Measurements from ENCODE around the gene TSPEAR.

The TSPEAR gene

GRCh38 chr21:44656868-44657267 is 54.5 kb downstream of the TSPEAR start:
- TF ChIP-seq, protein P1, sequence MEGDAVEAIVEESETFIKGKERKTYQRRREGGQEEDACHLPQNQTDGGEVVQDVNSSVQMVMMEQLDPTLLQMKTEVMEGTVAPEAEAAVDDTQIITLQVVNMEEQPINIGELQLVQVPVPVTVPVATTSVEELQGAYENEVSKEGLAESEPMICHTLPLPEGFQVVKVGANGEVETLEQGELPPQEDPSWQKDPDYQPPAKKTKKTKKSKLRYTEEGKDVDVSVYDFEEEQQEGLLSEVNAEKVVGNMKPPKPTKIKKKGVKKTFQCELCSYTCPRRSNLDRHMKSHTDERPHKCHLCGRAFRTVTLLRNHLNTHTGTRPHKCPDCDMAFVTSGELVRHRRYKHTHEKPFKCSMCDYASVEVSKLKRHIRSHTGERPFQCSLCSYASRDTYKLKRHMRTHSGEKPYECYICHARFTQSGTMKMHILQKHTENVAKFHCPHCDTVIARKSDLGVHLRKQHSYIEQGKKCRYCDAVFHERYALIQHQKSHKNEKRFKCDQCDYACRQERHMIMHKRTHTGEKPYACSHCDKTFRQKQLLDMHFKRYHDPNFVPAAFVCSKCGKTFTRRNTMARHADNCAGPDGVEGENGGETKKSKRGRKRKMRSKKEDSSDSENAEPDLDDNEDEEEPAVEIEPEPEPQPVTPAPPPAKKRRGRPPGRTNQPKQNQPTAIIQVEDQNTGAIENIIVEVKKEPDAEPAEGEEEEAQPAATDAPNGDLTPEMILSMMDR (IDR thresholded peaks at IDR 0.05; ENCODE audit: extremely low read depth, insufficient read depth, missing control alignments): no peak
- in situ Hi-C loops (cut with MboI; ENCODE audit: low pct_unique_long_range_greater_than_20kb, low sequenced_read_pairs, unreplicated experiment): no loop called here
- no peak for DNase-seq (ENCODE audit: low spot score)

- in situ Hi-C loops (cut with MboI; ENCODE audit: low pct_unique_long_range_greater_than_20kb, low sequenced_read_pairs, unreplicated experiment): no loop called here
- TF ChIP-seq, protein P1 (IDR thresholded peaks at IDR 0.05; ENCODE audit: extremely low read depth, insufficient read depth, missing control alignments): no peak
- DNase-seq (ENCODE audit: low spot score): no peak
Observed at GRCh38 chr21:44654576-44655175, 56.7 kb downstream of the TSPEAR start, which contains the start of gene KRTAP12-4. KRTAP12-4 (minus strand) TSS chr21:44654659; CDS start chr21:44654614, 45 bp downstream.

DNA sequence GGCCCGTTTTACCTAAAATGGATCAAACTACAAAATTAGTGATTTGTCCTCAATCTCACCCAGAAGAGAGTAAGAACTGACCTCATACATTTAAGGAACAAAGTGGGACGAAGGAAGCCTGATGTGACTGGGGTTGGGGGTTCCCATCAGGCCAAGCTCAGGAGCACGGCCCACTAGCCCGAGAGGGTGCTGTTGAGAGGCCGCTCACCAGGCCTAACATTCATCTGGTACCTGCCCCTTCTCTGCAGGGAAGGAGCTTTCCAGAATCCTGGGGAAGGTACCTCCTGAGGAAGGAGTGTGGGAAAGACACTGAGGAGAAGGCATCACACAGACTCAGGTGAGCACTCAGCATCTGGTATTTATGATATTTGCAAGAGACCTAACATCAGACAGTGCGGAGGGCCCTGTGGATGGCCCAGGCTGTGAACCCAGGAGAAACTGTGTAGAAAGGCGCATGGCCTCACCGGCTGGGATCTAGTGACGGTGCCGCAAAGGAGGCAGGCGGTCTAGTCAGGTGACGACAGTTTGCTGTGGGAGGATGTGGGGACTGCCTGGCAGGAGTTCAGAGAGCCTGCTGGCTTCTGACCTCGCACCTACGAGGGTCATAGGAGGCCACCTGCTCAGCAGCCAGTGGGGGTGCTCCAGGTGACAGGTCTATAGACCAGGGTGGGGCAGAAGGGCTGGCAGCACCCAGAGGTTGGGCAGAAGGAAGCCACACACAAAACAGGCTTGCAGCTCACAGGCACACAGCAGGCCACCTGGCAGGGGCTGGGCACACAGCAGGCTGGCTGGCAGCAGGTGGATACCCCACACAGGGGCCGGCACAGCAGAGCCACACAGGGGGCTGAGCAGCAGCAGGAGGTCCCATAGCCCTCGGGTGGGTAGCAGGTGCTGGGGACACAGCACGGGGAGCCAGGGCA is 57.5 kb downstream of the TSPEAR start:
- DNase-seq (ENCODE audit: low spot score): no peak
- in situ Hi-C loops (cut with MboI; ENCODE audit: low pct_unique_long_range_greater_than_20kb, low sequenced_read_pairs, unreplicated experiment): no loop called here
- TF ChIP-seq, protein P1 (IDR thresholded peaks at IDR 0.05; ENCODE audit: extremely low read depth, insufficient read depth, missing control alignments): no peak

- TF ChIP-seq, protein P1 (IDR thresholded peaks at IDR 0.05; ENCODE audit: extremely low read depth, insufficient read depth, missing control alignments): no peak
- DNase-seq (ENCODE audit: low spot score): no peak
- in situ Hi-C loops (cut with MboI; ENCODE audit: low pct_unique_long_range_greater_than_20kb, low sequenced_read_pairs, unreplicated experiment): no loop called here
Observed at GRCh38 chr21:44653123-44653522, 58.2 kb downstream of the TSPEAR start.

- TF ChIP-seq, protein P1 (IDR thresholded peaks at IDR 0.05; ENCODE audit: extremely low read depth, insufficient read depth, missing control alignments): no peak
- in situ Hi-C loops (cut with MboI; ENCODE audit: low pct_unique_long_range_greater_than_20kb, low sequenced_read_pairs, unreplicated experiment): no loop called here
- no peak for DNase-seq (ENCODE audit: low spot score)
Observed at GRCh38 chr21:44650973-44651675, 60.2 kb downstream of the TSPEAR start.

GRCh38 chr21:44650265-44650972 is 61.0 kb downstream of the TSPEAR start:
- no peak for DNase-seq (ENCODE audit: low spot score)
- in situ Hi-C loops (cut with MboI; ENCODE audit: low pct_unique_long_range_greater_than_20kb, low sequenced_read_pairs, unreplicated experiment): no loop called here
- TF ChIP-seq, protein P1 (IDR thresholded peaks at IDR 0.05; ENCODE audit: extremely low read depth, insufficient read depth, missing control alignments): no peak

Data from GM13977 (cell line).